Astrocyte (in vitro differentiated cells and primary cell): ENCODE measurements around the gene IPO11. TPM values are rescaled to one million over a fixed set of nuclear protein-coding genes. Genes with fewer than 3 reads are reported as not detected.

ENCODE experiments used
- DNase-seq: peaks from one replicate; pipeline ENCODE4 v3.0.0-alpha.2; 2010; ENCODE audit warnings: low read depth
- FAIRE-seq: peaks from 2 replicates; lab custom pipeline; 2011; peaks lifted over from hg19 to GRCh38; lab: Jason Lieb, UNC
- H2AFZ ChIP-seq: 2 replicates; pipeline ENCODE4 v1.6.0; 2012; ENCODE audit warnings: low read depth, low read length, inconsistent platforms
- H3K27ac ChIP-seq: 2 replicates; pipeline ENCODE4 v1.5.1; 2011; ENCODE audit warnings: low read depth, low read length, inconsistent platforms
- H3K27me3 ChIP-seq: 2 replicates; pipeline ENCODE4 v1.6.0; 2011; ENCODE audit warnings: low read length, inconsistent platforms; ENCODE audit not compliant: insufficient read depth
- H3K36me3 ChIP-seq: 2 replicates; pipeline ENCODE4 v1.5.1; 2011; ENCODE audit warnings: low read length, inconsistent platforms; ENCODE audit not compliant: insufficient read depth
- H3K4me1 ChIP-seq: 2 replicates; pipeline ENCODE4 v1.5.1; 2011; ENCODE audit warnings: low read length, inconsistent platforms; ENCODE audit not compliant: insufficient read depth
- H3K4me2 ChIP-seq: 2 replicates; pipeline ENCODE4 v1.6.0; 2012; ENCODE audit warnings: low read length, inconsistent platforms
- H3K4me3 ChIP-seq: 2 replicates; pipeline ENCODE4 v1.5.1; 2011; ENCODE audit warnings: low read depth, mild to moderate bottlenecking, low read length, inconsistent platforms; ENCODE audit not compliant: insufficient read depth
- H3K79me2 ChIP-seq: 2 replicates; pipeline ENCODE4 v1.6.0; 2012; ENCODE audit warnings: mild to moderate bottlenecking, low read length, inconsistent platforms; ENCODE audit not compliant: insufficient read depth
- H3K9ac ChIP-seq: 2 replicates; pipeline ENCODE4 v1.6.0; 2012; ENCODE audit warnings: mild to moderate bottlenecking, low read length, inconsistent platforms
- H3K9me3 ChIP-seq: 2 replicates; pipeline ENCODE4 v1.5.1; 2012; ENCODE audit warnings: low read depth, mild to moderate bottlenecking, low read length, inconsistent platforms; ENCODE audit not compliant: insufficient read depth
- H4K20me1 ChIP-seq: 2 replicates; pipeline ENCODE4 v1.6.0; 2012; ENCODE audit warnings: low read length, inconsistent platforms; ENCODE audit not compliant: insufficient read depth
- H3K27ac Mint-ChIP-seq: one replicate; pipeline ENCODE4 v1.8.0; 2021; ENCODE audit warnings: mild to moderate bottlenecking, mixed read lengths; ENCODE audit not compliant: unreplicated experiment
- H3K27me3 Mint-ChIP-seq: one replicate; pipeline ENCODE4 v1.8.0; 2021; ENCODE audit warnings: low read depth, mixed read lengths; ENCODE audit not compliant: unreplicated experiment
- H3K36me3 Mint-ChIP-seq: one replicate; pipeline ENCODE4 v1.8.0; 2021; ENCODE audit warnings: low read depth, mixed read lengths; ENCODE audit not compliant: unreplicated experiment
- H3K4me1 Mint-ChIP-seq: one replicate; pipeline ENCODE4 v1.8.0; 2021; ENCODE audit warnings: low read depth, mixed read lengths; ENCODE audit not compliant: unreplicated experiment
- H3K4me3 Mint-ChIP-seq: one replicate; pipeline ENCODE4 v1.8.0; 2021; ENCODE audit warnings: mild to moderate bottlenecking, moderate library complexity, mixed read lengths; ENCODE audit not compliant: unreplicated experiment
- H3K9me3 Mint-ChIP-seq: one replicate; pipeline ENCODE4 v1.8.0; 2021; ENCODE audit warnings: mild to moderate bottlenecking, mixed read lengths; ENCODE audit not compliant: unreplicated experiment
- EZH2 ChIP-seq: IDR thresholded peaks from 2 replicates; pipeline ENCODE4 v1.6.1; 2012; ENCODE audit warnings: mild to moderate bottlenecking, low read length, inconsistent platforms; ENCODE audit not compliant: insufficient read depth
- total RNA-seq: library from RNA; stranded (reverse); gene quantifications from 2 replicates; pipeline ENCODE4 v1.2.1, GENCODE V29; 2021
- TF ChIP-seq, protein P1 (sequence below): IDR thresholded peaks from 2 replicates; pipeline ENCODE4 v1.5.1; 2011; ENCODE audit warnings: low read depth, mild to moderate bottlenecking, inconsistent platforms, low read length, moderate library complexity; ENCODE audit not compliant: insufficient read depth

The IPO11 gene
- total RNA-seq, 1 donor from 2014 or later = 31.7 TPM

GRCh38 chr5:62589504-62589903 lies 176.9 kb downstream of the IPO11 start:
- H3K36me3 Mint-ChIP-seq = peaks cover 9% of the 10 kb centered on the region
- no peak for FAIRE-seq
- H3K27me3 Mint-ChIP-seq = no peaks in the 10 kb centered on the region
- TF ChIP-seq, protein P1, sequence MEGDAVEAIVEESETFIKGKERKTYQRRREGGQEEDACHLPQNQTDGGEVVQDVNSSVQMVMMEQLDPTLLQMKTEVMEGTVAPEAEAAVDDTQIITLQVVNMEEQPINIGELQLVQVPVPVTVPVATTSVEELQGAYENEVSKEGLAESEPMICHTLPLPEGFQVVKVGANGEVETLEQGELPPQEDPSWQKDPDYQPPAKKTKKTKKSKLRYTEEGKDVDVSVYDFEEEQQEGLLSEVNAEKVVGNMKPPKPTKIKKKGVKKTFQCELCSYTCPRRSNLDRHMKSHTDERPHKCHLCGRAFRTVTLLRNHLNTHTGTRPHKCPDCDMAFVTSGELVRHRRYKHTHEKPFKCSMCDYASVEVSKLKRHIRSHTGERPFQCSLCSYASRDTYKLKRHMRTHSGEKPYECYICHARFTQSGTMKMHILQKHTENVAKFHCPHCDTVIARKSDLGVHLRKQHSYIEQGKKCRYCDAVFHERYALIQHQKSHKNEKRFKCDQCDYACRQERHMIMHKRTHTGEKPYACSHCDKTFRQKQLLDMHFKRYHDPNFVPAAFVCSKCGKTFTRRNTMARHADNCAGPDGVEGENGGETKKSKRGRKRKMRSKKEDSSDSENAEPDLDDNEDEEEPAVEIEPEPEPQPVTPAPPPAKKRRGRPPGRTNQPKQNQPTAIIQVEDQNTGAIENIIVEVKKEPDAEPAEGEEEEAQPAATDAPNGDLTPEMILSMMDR = no peak
- no peak for TF ChIP-seq EZH2
- H3K4me1 ChIP-seq = peaks cover 7% of the 10 kb centered on the region
- H3K4me1 Mint-ChIP-seq = peaks cover 7% of the 10 kb centered on the region
- no peak overlapping the region for H3K9ac ChIP-seq
- no peak overlapping the region for H3K4me2 ChIP-seq
- H3K9me3 Mint-ChIP-seq = peaks cover 1% of the 10 kb centered on the region
- no peak overlapping the region for H2AFZ ChIP-seq
- H3K4me3 Mint-ChIP-seq = no peak overlapping the region
- H3K9me3 ChIP-seq = no peaks in the 10 kb centered on the region
- H3K27me3 ChIP-seq = no peaks in the 10 kb centered on the region
- DNase-seq = no peak
- no peaks in the 10 kb centered on the region for H3K79me2 ChIP-seq
- H3K27ac ChIP-seq = no peak overlapping the region
- H3K36me3 ChIP-seq = peaks cover 3% of the 10 kb centered on the region
- H3K4me3 ChIP-seq = no peak overlapping the region
- no peaks in the 10 kb centered on the region for H4K20me1 ChIP-seq
- H3K27ac Mint-ChIP-seq = no peak overlapping the region

GRCh38 chr5:62590387-62590786 lies 177.8 kb downstream of the IPO11 start:
- TF ChIP-seq, protein P1 = no peak
- no peak for TF ChIP-seq EZH2
- Histone ChIP-seq H3K9ac (no peak overlapping the region), H3K27ac (no peak overlapping the region), H3K4me3 (no peak overlapping the region), H4K20me1 (no peaks in the 10 kb centered on the region), H3K4me2 (no peak overlapping the region), H3K9me3 (no peaks in the 10 kb centered on the region), H2AFZ (no peak overlapping the region), H3K4me1 (peaks cover 7% of the 10 kb centered on the region), H3K79me2 (no peaks in the 10 kb centered on the region), H3K27me3 (no peaks in the 10 kb centered on the region), H3K36me3 (peaks cover 3% of the 10 kb centered on the region)
- Mint-ChIP-seq H3K27me3 (no peaks in the 10 kb centered on the region), H3K27ac (no peak overlapping the region), H3K4me3 (no peak overlapping the region), H3K36me3 (peaks cover 9% of the 10 kb centered on the region), H3K9me3 (peaks cover 1% of the 10 kb centered on the region), H3K4me1 (peaks cover 7% of the 10 kb centered on the region)
- FAIRE-seq (no peak), DNase-seq (no peak)

GRCh38 chr5:62592558-62592957 lies 180.0 kb downstream of the IPO11 start:
- Mint-ChIP-seq H3K36me3 (peaks cover 9% of the 10 kb centered on the region), H3K27ac (no peak overlapping the region), H3K4me1 (peaks cover 8% of the 10 kb centered on the region), H3K4me3 (no peak overlapping the region), H3K9me3 (peaks cover 1% of the 10 kb centered on the region), H3K27me3 (no peaks in the 10 kb centered on the region)
- no peak overlapping the region for H2AFZ ChIP-seq
- H3K27me3 ChIP-seq = no peaks in the 10 kb centered on the region
- no peak for FAIRE-seq
- TF ChIP-seq, protein P1 = no peak
- no peak for TF ChIP-seq EZH2
- H3K9me3 ChIP-seq = no peaks in the 10 kb centered on the region
- no peak overlapping the region for H3K27ac ChIP-seq
- DNase-seq = no peak
- no peaks in the 10 kb centered on the region for H3K79me2 ChIP-seq
- no peak overlapping the region for H3K9ac ChIP-seq
- no peaks in the 10 kb centered on the region for H4K20me1 ChIP-seq
- no peak overlapping the region for H3K4me3 ChIP-seq
- peaks cover 7% of the 10 kb centered on the region for H3K4me1 ChIP-seq
- H3K4me2 ChIP-seq = no peak overlapping the region
- no peaks in the 10 kb centered on the region for H3K36me3 ChIP-seq
